ENCODE measurements around the gene RNASE4.
"Not testable (repeated sequence)": the region's sequence is repeated elsewhere in the genome, so short reads cannot be mapped to it uniquely, and the experiment has no call there.

- not testable (repeated sequence) for TF ChIP-seq POLR2A (IDR thresholded peaks at IDR 0.05; ENCODE audit: borderline replicate concordance, extremely low read depth, insufficient read depth, insufficient read length); CTCF (IDR thresholded peaks at IDR 0.05 in 2 of 3, conservative IDR thresholded peaks at IDR 0.05 in 1 of 3; ENCODE audit: borderline replicate concordance in 1 of 3, insufficient read depth in 1 of 3, low read depth in 2 of 3, low read length in 2 of 3); EGR1 (IDR thresholded peaks at IDR 0.05; ENCODE audit: low read depth)
Observed at GRCh38 chr14:20666400-20666961, 17.9 kb upstream of the RNASE4 start.
